Endothelial cell of umbilical vein (primary cell): ENCODE results near the gene SH3GL1. TPM values are rescaled to one million over a fixed set of nuclear protein-coding genes. Genes with fewer than 3 reads are reported as not detected.

ENCODE experiments used
- BruUV-seq: library from RNA; stranded (reverse); fragments of 400-500 nt; replicated peaks from 2 replicates; lab custom pipeline; 2021; lab: Mats Ljungman, UMichigan
- CTCF ChIA-PET: fragments of 300-600, 350-600 bp; sonication (Branson Sonifier 250); formaldehyde crosslinking; loops from one replicate; lab custom pipeline; 2021; ENCODE audit warnings: antibody characterized with exemption, inconsistent platforms; lab: Charles Lee
- POLR2A ChIA-PET: fragments of 300-600, 350-600 bp; sonication (Branson Sonifier 250); formaldehyde crosslinking; loops from one replicate; lab custom pipeline; 2021; ENCODE audit warnings: antibody characterized with exemption, inconsistent platforms; lab: Charles Lee
- DNase-seq: peaks from one replicate; pipeline ENCODE4 v3.0.0-alpha.2; 2011; ENCODE audit warnings: low read depth, low spot score
- FAIRE-seq: peaks from 2 replicates; lab custom pipeline; 2011; peaks lifted over from hg19 to GRCh38; lab: Jason Lieb, UNC
- H2AFZ ChIP-seq: 2 replicates; pipeline ENCODE4 v1.6.0; 2012; ENCODE audit warnings: low read depth, low read length, control low read depth, inconsistent platforms
- H3K27ac ChIP-seq: 2 replicates; pipeline ENCODE4 v1.5.1; 2011; ENCODE audit warnings: low read depth, mild to moderate bottlenecking, control low read depth, low read length, moderate library complexity; ENCODE audit not compliant: insufficient read depth
- H3K27me3 ChIP-seq, 2 experiments: 2 replicates each; pipeline versions ENCODE4 v1.6.0 to v1.6.1; 2011; ENCODE audit warnings: low read length in 2 of 2, mixed read lengths in 1 of 2; ENCODE audit not compliant: control insufficient read depth in 2 of 2, insufficient read depth in 2 of 2
- H3K36me3 ChIP-seq, 2 experiments: 2 replicates in 1 of 2; 3 replicates in 1 of 2; pipeline ENCODE4 v1.5.1; 2011; ENCODE audit warnings: low read length in 2 of 2, mild to moderate bottlenecking in 1 of 2, moderate library complexity in 1 of 2; ENCODE audit not compliant: control insufficient read depth in 2 of 2, insufficient read depth in 2 of 2; ENCODE audit errors: extremely low read depth in 1 of 2
- H3K4me1 ChIP-seq: 3 replicates; pipeline ENCODE4 v1.5.1; 2011; ENCODE audit warnings: mild to moderate bottlenecking, low read length; ENCODE audit not compliant: control insufficient read depth, insufficient read depth; ENCODE audit errors: extremely low read depth
- H3K4me2 ChIP-seq: 2 replicates; pipeline ENCODE4 v1.6.1; 2011; ENCODE audit warnings: low read length, control low read depth, mixed read lengths; ENCODE audit not compliant: insufficient read depth
- H3K4me3 ChIP-seq, 3 experiments: fragments of 200-600 bp in 1 of 3; sonication (generic), shearing (Covaris generic) in 1 of 3; replicated peaks in 1 of 3; 2 replicates each; pipeline ENCODE4 v1.5.1; 2011 to 2016; ENCODE audit warnings: control low read depth in 3 of 3, low read length in 3 of 3, mild to moderate bottlenecking in 2 of 3, inconsistent platforms in 1 of 3, low read depth in 1 of 3, moderate library complexity in 1 of 3; ENCODE audit not compliant: insufficient read depth in 1 of 3
- H3K79me2 ChIP-seq: 2 replicates; pipeline ENCODE4 v1.6.0; 2012; ENCODE audit warnings: low read length, inconsistent platforms; ENCODE audit not compliant: control insufficient read depth, insufficient read depth
- H3K9ac ChIP-seq: replicated peaks from 2 replicates; pipeline ENCODE3; 2011; ENCODE audit warnings: low read length, control low read depth; ENCODE audit not compliant: insufficient read depth; ENCODE audit errors: extremely low read depth
- H3K9me1 ChIP-seq: replicated peaks from 3 replicates; pipeline ENCODE4 v1.6.0; 2011; ENCODE audit warnings: mild to moderate bottlenecking, low read length; ENCODE audit not compliant: control insufficient read depth, insufficient read depth; ENCODE audit errors: extremely low read depth
- H3K9me3 ChIP-seq: replicated peaks from 2 replicates; pipeline ENCODE4 v1.5.1; 2012; ENCODE audit warnings: low read length, inconsistent platforms; ENCODE audit not compliant: control insufficient read depth, insufficient read depth
- H4K20me1 ChIP-seq: replicated peaks from 2 replicates; pipeline ENCODE3; 2011; ENCODE audit warnings: mild to moderate bottlenecking, low read length; ENCODE audit not compliant: control insufficient read depth, insufficient read depth; ENCODE audit errors: extremely low read depth
- EZH2 ChIP-seq: IDR thresholded peaks from 2 replicates; pipeline ENCODE4 v1.6.1; 2012; ENCODE audit warnings: borderline replicate concordance, low read depth, mild to moderate bottlenecking, moderate library complexity, low read length, inconsistent platforms; ENCODE audit not compliant: severe bottlenecking
- FOS ChIP-seq: IDR thresholded peaks from 2 replicates; pipeline ENCODE4 v1.6.1; 2011; ENCODE audit warnings: mild to moderate bottlenecking, low read length, moderate library complexity, borderline replicate concordance; ENCODE audit not compliant: insufficient read depth
- GATA2 ChIP-seq: IDR thresholded peaks from 2 replicates; pipeline ENCODE4 v1.7.0; 2011; ENCODE audit warnings: low read depth, mild to moderate bottlenecking, moderate library complexity, mixed read lengths, low read length; ENCODE audit not compliant: insufficient read length, insufficient read depth
- JUN ChIP-seq: IDR thresholded peaks from 2 replicates; pipeline ENCODE4 v1.6.1; 2011; ENCODE audit warnings: borderline replicate concordance, low read depth; ENCODE audit not compliant: insufficient read length, insufficient read depth
- MYC ChIP-seq: IDR thresholded peaks from one replicate; pipeline ENCODE4 v1.6.1; 2011; ENCODE audit warnings: mild to moderate bottlenecking, low read depth, low read length
- POLR2A ChIP-seq: IDR thresholded peaks from 2 replicates; pipeline ENCODE4 v1.6.1; 2012; ENCODE audit warnings: low read depth, mild to moderate bottlenecking, control low read depth, low read length
- POLR2AphosphoS5 ChIP-seq: IDR thresholded peaks from 2 replicates; pipeline ENCODE4 v1.6.1; 2012; ENCODE audit warnings: low read depth, mild to moderate bottlenecking, control low read depth, low read length, moderate library complexity; ENCODE audit not compliant: insufficient read depth
- dilution Hi-C: fragments of 300-500 bp; cut with MboI; formaldehyde crosslinking; loops from one replicate; pipeline ENCODE4 v1.15.0; 2019; ENCODE audit warnings: low sequenced_read_pairs; ENCODE audit not compliant: extremely low pct_ligation_motif_present
- intact Hi-C: fragments of 100-400 bp; cut with micrococcal nuclease; formaldehyde crosslinking; loops from one replicate; pipeline ENCODE4 v1.10.0; 2022
- polyA plus RNA-seq, 4 experiments: library from polyadenylated mRNA; depleted of rRNA in 3 of 4; stranded (reverse) in 3 of 4; unstranded in 1 of 4; fragments of >200 nt; gene quantifications; 2 replicates each; pipeline versions ENCODE4 v1.2.1 to v1.2.3, GENCODE V29; 2011 to 2012; ENCODE audit warnings: missing spikeins in 1 of 4
- total RNA-seq: library from RNA; stranded (reverse); gene quantifications from 2 replicates; pipeline ENCODE4 v1.2.3, GENCODE V29; 2021
- TF ChIP-seq, protein P1 (sequence below), 2 donors: IDR thresholded peaks; 1 replicate in 1 of 2; 2 replicates in 1 of 2; pipeline ENCODE4 v1.5.1; 2011; ENCODE audit warnings: low read length in 2 of 2, mild to moderate bottlenecking in 2 of 2, moderate library complexity in 2 of 2, control low read depth in 1 of 2, inconsistent platforms in 1 of 2, low read depth in 1 of 2; ENCODE audit not compliant: insufficient read depth in 1 of 2; ENCODE audit errors: extremely low read depth in 1 of 2
- TF ChIP-seq, protein P2 (sequence below): IDR thresholded peaks from 2 replicates; pipeline ENCODE4 v1.6.1; 2011; ENCODE audit not compliant: insufficient read depth, insufficient read length

Gene SH3GL1
- total and polyA plus RNA-seq, 2 donors (not counting 3 experiments of a cell fraction or from before 2014, with no cell fraction given) = 143 to 145 TPM

DNA sequence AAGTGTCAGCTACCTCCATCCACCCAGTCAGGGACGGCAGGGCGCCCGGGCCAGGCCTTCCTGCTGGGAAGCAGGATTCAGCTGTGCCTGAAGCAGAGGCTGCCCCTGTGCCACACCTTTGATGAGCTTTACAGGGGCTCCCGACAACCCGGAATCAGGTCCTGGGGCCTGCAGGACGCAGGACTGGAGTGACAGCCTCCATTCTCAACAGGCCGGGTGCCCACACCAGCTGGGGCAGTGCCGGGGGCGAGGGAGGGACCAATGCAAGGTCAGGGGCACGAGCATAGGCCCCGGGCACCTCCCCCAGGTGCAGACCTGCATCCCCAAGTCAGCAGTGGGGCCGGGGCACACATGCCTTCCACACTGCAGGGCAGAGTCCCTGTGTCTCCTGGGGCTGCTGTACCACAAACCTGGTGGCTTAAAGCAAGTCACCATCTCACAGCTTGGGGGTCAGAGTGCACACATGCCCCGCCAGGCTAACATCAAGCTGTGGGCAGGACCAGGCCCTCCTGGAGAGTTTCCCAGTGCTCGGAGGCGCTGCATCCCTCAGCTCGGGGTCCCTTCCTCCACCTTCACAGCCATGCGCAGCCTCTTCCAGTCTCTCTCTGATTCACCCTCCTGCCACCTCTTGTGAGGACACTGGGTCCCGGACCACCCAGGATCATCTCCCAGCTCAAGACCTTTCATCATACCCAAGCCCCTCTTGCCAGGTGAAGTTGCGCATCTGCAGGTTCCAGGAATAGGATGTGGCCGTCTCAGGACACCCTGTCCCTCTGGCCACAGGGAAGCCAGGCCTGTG is 43.8 kb upstream of the SH3GL1 start:
- Histone ChIP-seq H3K9ac (no peak overlapping the region), H3K9me1 (no peaks in the 10 kb centered on the region), H3K9me3 (no peaks in the 10 kb centered on the region), H3K79me2 (no peaks in the 10 kb centered on the region), H3K4me2 (no peak overlapping the region), H3K36me3 (peaks cover 10 to 41% of the 10 kb centered on the region in 2 experiments), H2AFZ (no peak overlapping the region), H4K20me1 (no peaks in the 10 kb centered on the region), H3K4me1 (no peaks in the 10 kb centered on the region), H3K27me3 (no peaks in the 10 kb centered on the region), H3K4me3 (no peak overlapping the region), H3K27ac (no peak overlapping the region)
- DNase-seq = no peak
- FAIRE-seq = no peak
- intact Hi-C loops = no loop called here
- ChIA-PET POLR2A (no interaction called here), CTCF (interaction anchor here (1.1 kb wide), 1 partner anchor 13 kb away, joined by 3 read pairs; no protein-coding TSS in a partner anchor)
- dilution Hi-C loops = no loop called here
- no peak for TF ChIP-seq POLR2AphosphoS5
- TF ChIP-seq FOS = no peak
- no peak for TF ChIP-seq MYC
- no peak for TF ChIP-seq JUN
- TF ChIP-seq, protein P1, sequence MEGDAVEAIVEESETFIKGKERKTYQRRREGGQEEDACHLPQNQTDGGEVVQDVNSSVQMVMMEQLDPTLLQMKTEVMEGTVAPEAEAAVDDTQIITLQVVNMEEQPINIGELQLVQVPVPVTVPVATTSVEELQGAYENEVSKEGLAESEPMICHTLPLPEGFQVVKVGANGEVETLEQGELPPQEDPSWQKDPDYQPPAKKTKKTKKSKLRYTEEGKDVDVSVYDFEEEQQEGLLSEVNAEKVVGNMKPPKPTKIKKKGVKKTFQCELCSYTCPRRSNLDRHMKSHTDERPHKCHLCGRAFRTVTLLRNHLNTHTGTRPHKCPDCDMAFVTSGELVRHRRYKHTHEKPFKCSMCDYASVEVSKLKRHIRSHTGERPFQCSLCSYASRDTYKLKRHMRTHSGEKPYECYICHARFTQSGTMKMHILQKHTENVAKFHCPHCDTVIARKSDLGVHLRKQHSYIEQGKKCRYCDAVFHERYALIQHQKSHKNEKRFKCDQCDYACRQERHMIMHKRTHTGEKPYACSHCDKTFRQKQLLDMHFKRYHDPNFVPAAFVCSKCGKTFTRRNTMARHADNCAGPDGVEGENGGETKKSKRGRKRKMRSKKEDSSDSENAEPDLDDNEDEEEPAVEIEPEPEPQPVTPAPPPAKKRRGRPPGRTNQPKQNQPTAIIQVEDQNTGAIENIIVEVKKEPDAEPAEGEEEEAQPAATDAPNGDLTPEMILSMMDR (IDR thresholded peaks at IDR 0.05; ENCODE audit: extremely low read depth in 1 of 2, insufficient read depth in 1 of 2, low read depth in 1 of 2, low read length in 2 of 2) = no peak
- TF ChIP-seq, protein P2, sequence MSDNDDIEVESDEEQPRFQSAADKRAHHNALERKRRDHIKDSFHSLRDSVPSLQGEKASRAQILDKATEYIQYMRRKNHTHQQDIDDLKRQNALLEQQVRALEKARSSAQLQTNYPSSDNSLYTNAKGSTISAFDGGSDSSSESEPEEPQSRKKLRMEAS = no peak
- no peak for TF ChIP-seq POLR2A
- TF ChIP-seq GATA2 = no peak
- no peak for TF ChIP-seq EZH2
- BruUV-seq = no TSS peak
